Amniotic stem cell (primary cell): ENCODE results near the gene CLIC4.

Source experiments
- DNase-seq: peaks from one replicate; lab custom pipeline; 2025; lab: John Stamatoyannopoulos, UW

Gene CLIC4

GRCh38 chr1:24860841-24861240 is 115.6 kb downstream of the CLIC4 start:
- no peak for DNase-seq

GRCh38 chr1:24861821-24862727 is 116.8 kb downstream of the CLIC4 start:
- DNase-seq, result no peak

GRCh38 chr1:24862775-24863483 is 117.7 kb downstream of the CLIC4 start:
- no peak for DNase-seq

GRCh38 chr1:24864370-24864777 is 119.1 kb downstream of the CLIC4 start:
- DNase-seq, result no peak

GRCh38 chr1:24865168-24865567 is 119.9 kb downstream of the CLIC4 start:
- no peak for DNase-seq

GRCh38 chr1:24865587-24865986 is 120.3 kb downstream of the CLIC4 start:
- DNase-seq, result no peak

- DNase-seq, result no peak
These were observed 121.2 kb downstream of the CLIC4 start for GRCh38 chr1:24866211-24867083.

- no peak for DNase-seq
These were observed 122.0 kb downstream of the CLIC4 start for GRCh38 chr1:24867084-24867870.

GRCh38 chr1:24868016-24868875 is 123.0 kb downstream of the CLIC4 start:
- DNase-seq, result no peak

GRCh38 chr1:24870551-24871195 is 125.4 kb downstream of the CLIC4 start:
- no peak for DNase-seq

GRCh38 chr1:24871306-24871901 is 126.2 kb downstream of the CLIC4 start:
- no peak for DNase-seq

- no peak for DNase-seq
These were observed 127.0 kb downstream of the CLIC4 start for GRCh38 chr1:24872061-24872850.

- no peak for DNase-seq
These were observed 127.9 kb downstream of the CLIC4 start for GRCh38 chr1:24873148-24873547.

- no peak for DNase-seq
These were observed 128.8 kb downstream of the CLIC4 start for GRCh38 chr1:24874056-24874455.

- no peak for DNase-seq
These were observed 129.5 kb downstream of the CLIC4 start for GRCh38 chr1:24874611-24875234.

GRCh38 chr1:24875257-24875656 is 130.0 kb downstream of the CLIC4 start:
- no peak for DNase-seq

- no peak for DNase-seq
These were observed 130.8 kb downstream of the CLIC4 start for GRCh38 chr1:24875991-24876506.

GRCh38 chr1:24878045-24878444 is 132.8 kb downstream of the CLIC4 start:
- no peak for DNase-seq
